HG03571 (cell line): ENCODE results near the gene CPXM2.
"Not testable (repeated sequence)": the region's sequence is repeated elsewhere in the genome, so short reads cannot be mapped to it uniquely, and the experiment has no call there.

ENCODE experiments used
- ATAC-seq: cut with Tn5 transposase; IDR thresholded peaks from one replicate; pipeline ENCODE4 v1.9.1; 2021; ENCODE audit not compliant: unreplicated experiment

The CPXM2 gene

DNA sequence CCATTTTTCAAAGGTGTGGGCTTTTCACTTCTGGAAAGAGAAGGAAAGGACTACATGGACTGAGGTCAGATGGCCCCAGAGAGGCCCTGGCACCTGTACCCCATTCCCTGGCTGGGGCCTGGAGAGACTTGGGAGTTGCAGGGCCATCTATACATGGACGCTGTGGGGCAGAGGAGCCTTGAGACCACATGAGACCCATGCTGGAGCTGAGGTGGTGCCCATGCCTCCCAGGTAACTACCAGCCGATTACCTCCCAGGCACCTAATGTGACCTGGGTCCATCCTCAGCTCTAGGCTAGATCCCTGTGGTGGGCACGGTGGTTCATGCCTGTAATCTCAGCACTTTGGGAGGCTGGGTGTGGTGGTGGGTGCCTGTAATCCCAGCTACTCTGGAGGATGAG is 144.2 kb downstream of the CPXM2 start:
- no peak for ATAC-seq

DNA sequence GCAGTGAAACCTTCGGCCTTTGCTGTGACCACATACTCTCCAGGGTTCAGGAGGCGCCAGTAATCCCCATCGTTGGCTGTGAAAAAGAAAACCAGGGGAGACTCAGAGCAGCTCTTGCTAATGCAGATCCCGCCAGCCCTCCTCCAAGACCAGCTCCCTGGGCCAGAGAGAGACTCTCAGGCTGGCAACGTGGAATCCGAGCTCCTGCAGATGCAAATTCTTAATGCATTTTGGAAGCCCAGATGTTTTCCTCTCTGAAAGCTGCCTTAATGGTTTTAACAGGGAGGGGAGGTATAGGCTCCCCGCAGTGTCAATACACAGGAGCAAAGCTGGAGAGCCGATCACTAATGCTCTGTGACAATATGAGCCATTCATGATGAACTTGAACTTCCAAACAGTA is 144.7 kb downstream of the CPXM2 start:
- no peak for ATAC-seq

DNA sequence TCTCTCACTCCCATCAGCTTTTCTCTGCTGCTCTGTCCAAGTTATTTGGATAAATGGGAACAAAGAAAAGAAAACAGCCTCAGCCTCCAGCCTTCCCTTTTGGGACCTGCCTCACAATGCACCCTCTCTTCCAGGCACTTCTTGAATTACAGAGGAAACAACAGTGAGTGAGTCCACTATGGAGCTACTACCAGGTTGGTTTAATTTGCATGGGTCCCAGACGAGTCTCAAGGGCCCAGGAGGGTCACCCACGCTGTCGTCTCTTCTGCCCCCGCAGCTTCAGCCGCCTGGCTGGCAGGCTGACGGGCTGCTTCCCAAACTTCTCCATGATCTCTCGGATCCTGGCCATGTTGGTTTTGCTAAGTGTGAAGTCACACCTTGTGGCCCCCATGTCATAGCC is 145.1 kb downstream of the CPXM2 start:
- ATAC-seq, result no peak

DNA sequence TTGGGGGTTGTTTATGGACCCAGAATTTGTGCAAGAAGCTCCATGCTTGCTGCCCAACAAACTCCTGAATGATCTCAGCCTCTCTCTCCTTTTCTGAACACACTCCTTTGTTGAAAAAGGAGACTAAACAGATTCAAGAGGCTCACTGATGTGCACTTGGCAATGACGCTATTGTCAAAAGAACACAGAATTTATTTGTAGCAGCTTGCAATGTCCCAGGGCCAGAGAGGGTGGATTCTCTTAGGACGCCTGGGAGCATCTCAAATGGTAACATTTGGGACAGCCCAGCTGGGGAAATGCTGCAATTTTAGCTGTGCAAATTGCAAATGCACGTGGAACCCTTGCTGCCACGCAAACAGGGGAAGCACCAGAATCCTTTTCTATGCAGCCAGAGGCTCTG is 145.5 kb downstream of the CPXM2 start:
- no peak for ATAC-seq

DNA sequence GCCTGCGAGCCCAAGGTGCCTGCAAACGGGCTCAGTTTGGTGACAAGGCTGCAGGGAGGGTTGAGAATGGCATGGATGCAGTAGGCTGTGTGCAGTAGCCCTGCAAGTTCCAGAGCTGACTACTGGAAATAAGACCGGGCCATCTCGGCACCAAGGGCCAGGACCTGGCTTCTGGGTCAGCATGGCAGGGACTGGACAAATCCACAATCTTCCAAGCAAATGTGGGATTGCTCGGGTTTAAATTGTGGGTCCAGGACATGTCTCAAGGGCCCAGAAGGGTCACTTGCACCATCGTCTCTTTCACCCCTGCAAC is 147.4 kb downstream of the CPXM2 start:
- ATAC-seq, result no peak

DNA sequence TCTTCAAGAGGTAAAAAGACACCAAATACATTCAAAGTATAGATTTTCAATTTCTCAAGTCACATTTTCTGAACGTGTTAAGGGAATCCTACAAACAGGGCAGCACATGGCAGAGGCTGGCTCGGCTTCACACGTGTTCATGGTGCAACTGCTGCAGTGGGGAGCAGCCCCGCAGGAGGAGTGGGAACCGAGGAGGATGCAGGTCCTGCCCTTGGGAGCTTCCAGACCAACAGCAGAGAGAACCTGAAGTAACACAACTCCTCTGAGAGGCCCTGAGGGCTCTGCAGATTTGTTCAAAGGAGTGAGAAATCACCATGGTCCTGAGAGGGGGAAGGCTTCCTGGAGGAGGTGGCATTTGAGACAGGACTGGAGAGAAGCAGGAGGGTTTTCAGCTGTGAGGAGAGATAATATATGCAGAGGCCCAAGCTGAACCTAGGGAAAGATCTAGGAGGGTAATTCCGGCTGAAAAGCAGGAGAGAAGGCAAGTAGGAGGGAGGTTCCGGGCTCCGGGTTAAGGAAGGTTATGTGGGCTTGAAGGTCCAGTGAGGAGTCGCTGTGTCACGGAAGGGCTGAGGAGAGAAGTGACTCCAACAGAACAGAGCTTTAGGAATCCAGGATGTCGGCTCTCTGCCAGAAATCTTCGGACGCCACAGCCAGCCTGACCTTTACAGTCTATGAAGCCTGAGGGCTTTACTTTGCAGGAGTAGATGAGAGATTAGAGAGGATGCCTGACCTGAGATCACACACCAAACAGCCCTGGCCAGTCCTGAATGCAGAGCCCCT is 148.0 kb downstream of the CPXM2 start:
- no peak for ATAC-seq

DNA sequence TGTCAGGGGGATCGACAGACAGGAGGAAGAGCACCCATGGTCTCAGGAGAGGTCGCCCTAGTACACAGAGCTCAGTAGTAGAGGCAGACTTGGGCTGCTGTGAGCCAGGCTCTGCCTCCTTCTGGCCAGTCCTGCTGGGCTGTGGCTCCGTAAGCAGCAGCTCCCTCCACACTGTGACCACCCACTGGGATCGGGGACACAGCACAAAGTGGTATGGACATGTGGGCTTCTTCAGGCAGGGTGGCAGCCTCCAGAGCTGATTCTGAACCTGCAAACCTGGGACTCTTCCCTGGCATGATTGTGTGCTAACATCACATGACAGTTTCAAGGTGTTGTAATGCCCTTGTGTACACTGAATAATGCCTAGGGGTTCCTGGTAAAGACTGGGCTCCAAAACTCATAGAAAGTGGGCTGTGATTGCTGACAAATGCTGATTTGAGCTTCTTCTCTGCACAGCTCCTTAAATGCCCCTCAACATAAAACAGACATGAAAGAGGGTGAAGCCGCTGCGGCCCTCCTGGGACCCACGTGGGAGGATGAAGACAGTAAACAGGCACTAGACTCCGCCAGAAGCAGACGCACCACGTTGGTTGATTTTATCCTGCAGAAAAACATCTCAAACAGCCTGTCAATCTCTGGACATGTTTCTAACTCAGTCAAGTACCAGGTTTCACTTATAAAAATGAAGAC is 148.7 kb downstream of the CPXM2 start:
- no peak for ATAC-seq

DNA sequence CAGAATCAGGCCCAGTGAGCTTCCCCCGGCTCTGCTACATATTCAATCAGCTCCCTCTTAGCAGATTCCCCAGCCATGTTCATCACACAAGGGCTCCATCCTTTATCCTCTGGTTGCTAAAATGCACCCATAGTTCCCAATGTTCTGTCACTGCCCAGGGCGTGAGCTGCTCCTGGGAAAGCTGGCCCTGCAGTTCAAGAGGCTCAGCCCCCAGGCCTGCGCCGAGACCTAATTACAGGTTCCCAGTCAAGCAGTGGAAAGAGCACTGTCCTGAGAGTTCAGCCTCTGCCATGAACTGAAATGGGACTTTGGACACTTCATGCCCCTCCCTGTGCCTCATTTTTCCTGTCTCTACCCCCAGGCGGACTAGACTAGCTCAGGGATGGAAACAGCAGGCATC is 149.9 kb downstream of the CPXM2 start:
- no peak for ATAC-seq

DNA sequence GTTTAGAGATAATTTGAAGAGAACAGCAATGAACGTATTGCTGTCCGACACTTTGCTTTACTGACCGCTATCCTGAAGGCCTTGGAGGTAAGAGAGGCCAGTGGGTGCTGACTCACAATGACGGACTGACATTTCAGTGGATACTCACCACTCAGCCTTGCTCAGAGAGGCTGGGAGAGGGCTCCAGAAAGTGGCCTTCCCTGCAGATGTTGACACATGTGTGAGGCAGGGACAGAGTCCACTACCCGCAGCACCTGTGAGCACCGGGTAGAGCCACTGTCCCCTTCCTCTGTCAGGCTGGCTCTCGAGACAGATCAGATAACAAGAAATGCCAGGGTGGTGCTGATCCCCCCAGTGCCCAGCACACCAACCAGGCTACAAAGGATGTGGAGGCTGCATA is 150.5 kb downstream of the CPXM2 start:
- no peak for ATAC-seq

DNA sequence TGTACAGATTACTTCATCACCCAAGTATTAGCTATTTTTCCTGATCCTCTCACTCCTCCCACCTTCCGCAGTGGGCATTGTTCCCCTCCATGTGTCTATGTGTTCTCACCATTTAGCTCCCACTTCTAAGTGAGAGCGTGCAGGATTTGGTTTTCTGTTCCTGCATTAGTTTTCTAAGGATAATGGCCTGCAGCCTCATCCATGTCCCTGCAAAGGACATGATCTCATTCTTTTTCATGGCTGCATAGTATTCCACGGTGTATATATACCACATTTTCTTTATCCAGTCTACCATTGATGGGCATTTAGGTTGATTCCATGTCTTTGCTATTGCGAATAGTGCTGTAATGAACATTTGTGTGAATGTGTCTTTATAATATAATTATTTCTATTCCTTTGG is 154.7 kb downstream of the CPXM2 start:
- ATAC-seq, result not testable (repeated sequence)

DNA sequence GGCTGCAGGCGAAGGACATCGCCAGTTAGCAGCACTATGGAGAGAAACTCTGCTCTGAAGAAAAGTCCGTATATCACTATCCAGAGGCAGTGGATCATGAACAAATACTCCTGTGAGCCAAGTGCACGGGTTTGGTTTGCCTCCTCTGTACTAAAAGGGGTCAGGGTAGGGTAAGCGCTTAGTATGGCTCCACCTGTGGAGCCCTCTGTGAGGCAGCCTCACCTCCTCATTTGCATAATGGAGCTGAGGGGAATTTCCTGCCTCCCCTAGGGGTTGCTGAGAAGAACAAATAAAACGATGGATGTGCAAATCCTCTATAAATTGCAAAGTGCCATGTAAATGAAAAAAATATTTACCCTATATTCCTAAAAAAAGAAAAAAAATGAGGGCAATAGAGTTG is 162.1 kb downstream of the CPXM2 start:
- ATAC-seq, result no peak

DNA sequence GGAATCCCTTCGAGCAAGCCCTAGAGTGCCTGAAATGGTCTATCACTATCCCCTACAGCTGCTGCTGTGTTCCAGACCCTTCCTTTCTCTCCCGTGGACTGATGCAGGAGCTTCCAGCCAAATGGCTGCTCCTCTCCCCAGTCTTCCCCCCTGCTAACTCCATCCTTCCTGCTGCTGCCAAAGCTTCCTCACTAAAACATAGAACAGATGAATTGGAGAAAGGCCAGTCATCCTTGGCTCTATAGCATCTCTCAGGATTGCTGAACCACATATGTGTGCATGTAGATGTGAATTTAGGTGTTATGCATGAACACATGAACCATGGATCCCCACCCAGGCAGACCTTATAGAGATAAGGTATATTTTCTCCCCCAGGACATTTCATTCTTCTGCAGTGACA is 164.8 kb downstream of the CPXM2 start:
- ATAC-seq, result no peak

DNA sequence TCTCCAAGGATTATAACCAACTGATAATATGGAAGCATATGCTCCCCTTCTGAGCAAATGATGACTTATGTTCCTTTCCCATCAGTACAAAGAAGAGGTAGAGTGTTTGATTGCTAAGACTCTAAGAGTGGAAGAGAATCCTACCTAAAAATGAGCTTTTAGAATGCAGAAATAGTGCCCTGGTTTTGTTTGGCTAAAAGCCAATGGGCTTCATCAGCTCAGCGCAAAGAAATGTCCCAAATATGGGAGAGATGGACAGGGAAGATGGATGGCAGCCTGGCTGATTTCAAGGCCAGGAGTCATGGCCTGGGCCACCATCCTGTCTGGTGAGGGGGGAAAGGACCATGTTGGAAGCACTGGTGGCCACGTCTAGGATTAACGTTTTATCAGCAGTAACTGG is 165.2 kb downstream of the CPXM2 start:
- ATAC-seq, result no peak

DNA sequence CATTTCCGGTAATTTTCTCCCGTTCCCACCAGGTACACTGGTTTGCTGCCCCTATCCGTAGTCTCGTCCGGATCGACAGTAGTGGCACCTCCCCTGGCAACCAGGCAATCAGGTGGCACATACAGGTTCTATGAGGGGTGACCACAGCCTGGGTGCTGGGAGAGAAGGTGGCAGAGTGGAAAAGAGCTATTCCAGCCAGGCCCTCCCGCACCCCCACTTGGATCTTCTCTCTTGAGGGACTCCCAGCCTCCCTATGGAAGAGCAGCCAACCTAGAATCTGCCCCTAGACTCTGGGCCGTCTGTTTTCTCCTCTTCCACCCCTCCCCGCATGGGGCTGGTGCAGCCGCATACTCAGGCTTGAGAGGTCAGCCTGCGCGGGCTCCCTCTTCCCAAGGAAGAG is 166.9 kb downstream of the CPXM2 start:
- no peak for ATAC-seq

DNA sequence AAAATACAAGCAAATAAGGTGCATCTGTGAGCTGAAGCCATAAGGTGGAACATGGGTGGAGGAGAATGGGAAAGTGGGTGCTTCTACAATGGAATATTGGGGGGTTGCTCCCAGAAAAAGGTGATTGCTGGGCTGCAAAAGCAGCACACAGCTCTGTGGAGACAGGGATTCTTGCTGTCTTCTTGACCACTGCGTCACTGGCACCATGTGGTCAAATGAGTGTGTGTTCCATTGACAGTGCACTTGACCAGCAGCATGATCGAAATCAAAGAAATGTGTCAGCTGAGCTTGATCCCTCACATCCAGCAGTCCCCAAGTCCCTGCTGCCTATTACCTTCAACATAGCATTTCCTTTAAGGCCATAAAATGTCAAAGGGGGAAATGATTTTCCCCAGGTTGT is 169.3 kb downstream of the CPXM2 start:
- ATAC-seq, result no peak

DNA sequence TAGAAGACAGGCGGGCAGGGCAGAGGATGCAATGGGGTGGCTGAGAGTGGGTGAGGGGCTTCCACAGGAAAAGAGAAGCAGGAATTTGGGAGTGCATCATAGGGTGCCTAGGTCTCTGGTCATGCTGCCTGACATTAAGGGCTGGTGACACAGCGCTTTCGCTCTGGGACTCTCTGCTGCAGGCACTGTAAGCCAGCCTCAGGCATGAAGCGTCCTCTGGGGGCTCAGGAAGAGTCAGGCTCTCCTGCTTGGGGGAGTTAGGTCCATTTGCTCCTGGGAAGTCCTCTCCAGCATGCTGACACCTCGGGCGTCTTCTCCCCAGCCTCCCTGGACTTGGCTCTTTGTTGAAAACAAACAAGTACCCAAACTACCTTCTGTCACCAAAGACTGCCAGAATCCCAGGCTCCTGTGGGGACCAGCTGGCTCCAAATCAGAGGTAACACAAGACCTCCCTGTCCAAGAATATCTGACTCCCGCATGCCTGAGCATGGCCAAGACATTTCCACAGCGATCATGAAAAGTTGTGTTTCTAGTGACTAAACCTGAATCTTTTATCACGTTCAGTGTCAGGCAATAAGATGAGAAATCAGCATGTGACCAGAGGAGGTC is 170.1 kb downstream of the CPXM2 start:
- ATAC-seq, result no peak

DNA sequence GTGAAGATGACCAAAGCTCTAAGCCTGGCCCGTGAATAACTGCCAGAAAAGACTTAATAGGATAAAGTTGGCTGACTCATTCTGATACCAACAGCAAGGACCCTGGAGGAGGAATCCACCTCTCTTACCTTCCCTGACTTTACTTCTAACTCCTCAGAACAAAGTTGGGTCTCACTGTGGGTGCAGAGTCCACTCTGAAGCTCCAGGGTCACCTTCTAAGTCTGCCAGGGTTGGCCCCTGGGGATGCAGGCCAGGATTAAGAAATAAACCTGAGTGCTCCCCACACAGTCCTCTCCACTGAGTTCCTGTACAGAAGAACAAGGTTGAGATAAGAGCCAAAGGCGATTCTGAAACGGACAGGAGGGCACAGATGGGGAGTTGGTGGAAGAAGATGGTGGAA is 171.1 kb downstream of the CPXM2 start:
- no peak for ATAC-seq

DNA sequence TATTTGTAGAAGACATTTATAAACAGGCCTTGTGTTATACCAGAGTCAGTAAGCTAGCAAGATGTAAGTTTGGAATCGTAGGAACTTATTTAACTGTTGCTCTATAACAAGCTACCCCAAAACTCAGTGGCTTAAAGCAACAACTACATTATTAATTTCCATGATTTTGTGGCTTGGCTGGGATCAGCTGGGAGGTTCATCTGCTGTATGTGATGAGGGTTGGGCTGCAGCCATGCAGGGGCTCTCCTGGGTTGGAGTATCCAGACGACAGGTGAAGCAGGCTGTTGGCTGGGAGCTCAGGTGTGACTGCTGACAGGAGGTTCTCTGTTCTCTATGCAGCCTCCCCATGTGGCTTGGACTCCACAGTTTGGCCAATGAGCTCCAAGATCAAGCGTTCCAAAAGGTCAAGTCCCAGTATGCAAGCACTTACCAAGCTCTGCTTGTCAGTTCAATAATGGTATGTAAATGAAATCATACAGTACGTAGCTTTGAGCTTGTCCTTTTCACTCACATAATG is 173.0 kb downstream of the CPXM2 start:
- ATAC-seq, result no peak

DNA sequence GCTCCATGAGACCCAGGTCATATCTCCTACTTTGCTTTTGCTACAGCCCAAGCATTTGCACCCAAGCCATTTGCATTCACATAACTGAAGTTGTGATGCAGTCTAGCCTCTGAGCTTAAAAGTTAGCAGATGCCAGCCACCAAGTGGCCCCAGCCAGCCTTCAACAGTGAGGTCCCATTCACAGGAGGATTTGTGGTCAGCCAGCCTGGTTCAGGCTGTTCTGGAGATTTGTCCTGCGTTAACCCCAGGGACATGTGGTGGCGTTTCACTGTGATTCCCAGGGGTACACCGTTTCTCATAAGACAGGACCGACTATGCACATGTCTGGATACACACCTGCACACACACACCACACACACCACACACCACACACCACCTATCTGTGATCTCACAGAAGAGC is 174.3 kb downstream of the CPXM2 start:
- no peak for ATAC-seq

DNA sequence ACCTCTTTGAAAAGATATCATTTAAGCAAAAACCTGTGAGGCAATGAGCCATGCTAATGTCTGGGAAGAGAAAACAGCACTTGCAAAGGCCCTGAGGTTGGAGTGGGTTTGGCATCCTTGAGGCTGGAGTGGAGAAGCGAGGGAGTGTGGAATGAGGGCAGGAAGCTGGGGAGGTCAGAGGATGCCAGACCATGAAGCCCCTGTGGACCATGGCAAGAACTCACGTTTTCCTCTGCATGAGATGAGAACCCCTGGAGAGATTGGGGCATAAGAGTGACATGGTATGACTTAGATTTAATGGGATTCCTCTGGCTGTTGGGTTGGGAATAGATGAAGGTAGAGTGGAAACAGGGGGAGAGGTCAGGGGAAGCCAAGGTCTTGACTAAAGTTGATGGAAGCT is 176.1 kb downstream of the CPXM2 start:
- no peak for ATAC-seq

DNA sequence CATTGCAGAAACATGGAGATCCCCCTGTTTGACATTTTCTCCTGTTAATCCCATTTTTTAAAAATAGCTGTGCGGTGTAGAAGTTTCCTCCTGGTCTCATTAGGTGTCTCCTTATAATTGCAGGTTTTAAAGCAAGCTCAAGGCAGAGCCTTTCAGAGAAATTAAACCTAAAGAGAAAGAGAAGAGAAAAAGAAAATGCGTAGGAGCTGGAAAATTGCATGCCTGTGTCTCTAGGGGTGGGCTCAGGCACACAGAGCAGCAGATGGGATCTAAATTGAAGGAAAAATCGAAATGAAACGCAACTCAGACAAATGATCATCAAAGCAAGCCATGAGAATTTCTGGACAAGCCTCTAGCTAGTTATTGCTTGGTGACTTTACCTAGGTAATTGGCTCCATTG is 185.4 kb downstream of the CPXM2 start:
- ATAC-seq, result no peak

DNA sequence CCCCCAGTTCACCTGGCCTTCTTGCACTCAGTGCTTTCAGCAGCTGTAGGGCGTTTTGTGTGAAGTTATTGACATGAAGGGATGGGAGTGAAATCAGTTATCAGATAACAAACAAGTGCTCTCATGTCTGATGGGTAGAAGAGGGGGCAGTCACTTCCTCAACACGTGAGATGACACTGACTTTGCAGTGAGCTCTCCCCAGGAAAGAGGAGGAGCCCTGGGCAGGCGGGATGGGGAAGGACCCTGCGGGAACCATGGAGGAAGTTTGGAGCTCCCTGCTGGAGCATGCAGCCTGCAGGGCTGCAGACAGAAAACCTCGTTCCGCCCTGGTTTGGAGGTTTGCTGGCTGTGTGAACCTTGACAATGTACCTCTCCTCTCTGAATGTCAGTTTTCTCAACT is 186.8 kb downstream of the CPXM2 start:
- no peak for ATAC-seq
